ENCODE measurements around the gene STIMATE. TPM values are rescaled to one million over a fixed set of nuclear protein-coding genes. Genes with fewer than 3 reads are reported as not detected.

Gene STIMATE
- polyA plus RNA-seq, 1 donor from 2014 or later: 14.6 TPM

DNA sequence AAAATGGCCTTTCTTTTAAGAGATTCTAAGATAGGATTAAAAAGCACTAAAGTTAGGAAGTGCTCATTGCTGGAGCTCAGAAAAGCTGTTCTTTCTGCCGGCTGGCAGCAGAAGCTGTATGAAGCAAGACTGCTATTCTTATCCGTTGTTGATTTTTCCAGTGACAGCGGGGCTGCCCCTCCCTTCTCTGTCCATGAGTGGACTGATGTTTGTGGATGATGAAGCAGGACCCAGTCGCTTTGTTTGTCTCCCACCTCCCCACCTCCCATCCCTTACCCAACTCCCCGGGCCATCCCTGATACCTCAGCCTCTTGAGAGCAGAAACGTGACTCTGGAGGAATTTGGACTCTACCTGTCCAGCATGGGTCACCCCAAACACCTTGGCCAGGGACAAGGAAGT, 52.2 kb downstream of the STIMATE start:
- Histone ChIP-seq H3K27ac (ENCODE audit: low read length) (no peak overlapping the region), H2AFZ (ENCODE audit: low read depth, low read length) (no peak overlapping the region), H4K20me1 (ENCODE audit: insufficient read depth) (no peaks in the 10 kb centered on the region), H3F3A (ENCODE audit: insufficient read depth, low read length, poor library complexity, severe bottlenecking) (no peaks in the 10 kb centered on the region), H3K36me3 (ENCODE audit: insufficient read depth, low read length) (no peaks in the 10 kb centered on the region), H3K9ac (ENCODE audit: low read length) (no peak overlapping the region), H3K4me3 (ENCODE audit: low read length) (no peak overlapping the region), H3K9me2 (ENCODE audit: insufficient read depth, low read length) (no peaks in the 10 kb centered on the region), H3K27me3 (ENCODE audit: insufficient read depth, low read depth, low read length) (no peaks in the 10 kb centered on the region), H3K9me3 (ENCODE audit: low read length) (no peaks in the 10 kb centered on the region), H3K79me2 (replicated peaks; ENCODE audit: insufficient read depth, low read length) (no peaks in the 10 kb centered on the region), H3K4me2 (ENCODE audit: low read length) (no peak overlapping the region)
- TF ChIP-seq EZH2 (IDR thresholded peaks at IDR 0.05; ENCODE audit: borderline replicate concordance, insufficient read depth, low read length, poor library complexity, severe bottlenecking): no peak
- TF ChIP-seq, protein P1, sequence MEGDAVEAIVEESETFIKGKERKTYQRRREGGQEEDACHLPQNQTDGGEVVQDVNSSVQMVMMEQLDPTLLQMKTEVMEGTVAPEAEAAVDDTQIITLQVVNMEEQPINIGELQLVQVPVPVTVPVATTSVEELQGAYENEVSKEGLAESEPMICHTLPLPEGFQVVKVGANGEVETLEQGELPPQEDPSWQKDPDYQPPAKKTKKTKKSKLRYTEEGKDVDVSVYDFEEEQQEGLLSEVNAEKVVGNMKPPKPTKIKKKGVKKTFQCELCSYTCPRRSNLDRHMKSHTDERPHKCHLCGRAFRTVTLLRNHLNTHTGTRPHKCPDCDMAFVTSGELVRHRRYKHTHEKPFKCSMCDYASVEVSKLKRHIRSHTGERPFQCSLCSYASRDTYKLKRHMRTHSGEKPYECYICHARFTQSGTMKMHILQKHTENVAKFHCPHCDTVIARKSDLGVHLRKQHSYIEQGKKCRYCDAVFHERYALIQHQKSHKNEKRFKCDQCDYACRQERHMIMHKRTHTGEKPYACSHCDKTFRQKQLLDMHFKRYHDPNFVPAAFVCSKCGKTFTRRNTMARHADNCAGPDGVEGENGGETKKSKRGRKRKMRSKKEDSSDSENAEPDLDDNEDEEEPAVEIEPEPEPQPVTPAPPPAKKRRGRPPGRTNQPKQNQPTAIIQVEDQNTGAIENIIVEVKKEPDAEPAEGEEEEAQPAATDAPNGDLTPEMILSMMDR (IDR thresholded peaks at IDR 0.05; ENCODE audit: poor library complexity, severe bottlenecking): no peak
- no peak for TF ChIP-seq RAD21 (conservative IDR thresholded peaks at IDR 0.05)
- TF ChIP-seq MXI1 (conservative IDR thresholded peaks at IDR 0.05; ENCODE audit: poor library complexity, severe bottlenecking): no peak
- TF ChIP-seq, protein P2, sequence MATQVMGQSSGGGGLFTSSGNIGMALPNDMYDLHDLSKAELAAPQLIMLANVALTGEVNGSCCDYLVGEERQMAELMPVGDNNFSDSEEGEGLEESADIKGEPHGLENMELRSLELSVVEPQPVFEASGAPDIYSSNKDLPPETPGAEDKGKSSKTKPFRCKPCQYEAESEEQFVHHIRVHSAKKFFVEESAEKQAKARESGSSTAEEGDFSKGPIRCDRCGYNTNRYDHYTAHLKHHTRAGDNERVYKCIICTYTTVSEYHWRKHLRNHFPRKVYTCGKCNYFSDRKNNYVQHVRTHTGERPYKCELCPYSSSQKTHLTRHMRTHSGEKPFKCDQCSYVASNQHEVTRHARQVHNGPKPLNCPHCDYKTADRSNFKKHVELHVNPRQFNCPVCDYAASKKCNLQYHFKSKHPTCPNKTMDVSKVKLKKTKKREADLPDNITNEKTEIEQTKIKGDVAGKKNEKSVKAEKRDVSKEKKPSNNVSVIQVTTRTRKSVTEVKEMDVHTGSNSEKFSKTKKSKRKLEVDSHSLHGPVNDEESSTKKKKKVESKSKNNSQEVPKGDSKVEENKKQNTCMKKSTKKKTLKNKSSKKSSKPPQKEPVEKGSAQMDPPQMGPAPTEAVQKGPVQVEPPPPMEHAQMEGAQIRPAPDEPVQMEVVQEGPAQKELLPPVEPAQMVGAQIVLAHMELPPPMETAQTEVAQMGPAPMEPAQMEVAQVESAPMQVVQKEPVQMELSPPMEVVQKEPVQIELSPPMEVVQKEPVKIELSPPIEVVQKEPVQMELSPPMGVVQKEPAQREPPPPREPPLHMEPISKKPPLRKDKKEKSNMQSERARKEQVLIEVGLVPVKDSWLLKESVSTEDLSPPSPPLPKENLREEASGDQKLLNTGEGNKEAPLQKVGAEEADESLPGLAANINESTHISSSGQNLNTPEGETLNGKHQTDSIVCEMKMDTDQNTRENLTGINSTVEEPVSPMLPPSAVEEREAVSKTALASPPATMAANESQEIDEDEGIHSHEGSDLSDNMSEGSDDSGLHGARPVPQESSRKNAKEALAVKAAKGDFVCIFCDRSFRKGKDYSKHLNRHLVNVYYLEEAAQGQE (IDR thresholded peaks at IDR 0.05; ENCODE audit: borderline replicate concordance): no peak
- TF ChIP-seq EP300 (conservative IDR thresholded peaks at IDR 0.05; ENCODE audit: poor library complexity, severe bottlenecking): no peak
- TF ChIP-seq POLR2AphosphoS5 (IDR thresholded peaks at IDR 0.05): no peak
- no peak for TF ChIP-seq TAF1 (IDR thresholded peaks at IDR 0.05; ENCODE audit: low read depth)
- TF ChIP-seq SMC3 (conservative IDR thresholded peaks at IDR 0.05; ENCODE audit: poor library complexity): no peak

DNA sequence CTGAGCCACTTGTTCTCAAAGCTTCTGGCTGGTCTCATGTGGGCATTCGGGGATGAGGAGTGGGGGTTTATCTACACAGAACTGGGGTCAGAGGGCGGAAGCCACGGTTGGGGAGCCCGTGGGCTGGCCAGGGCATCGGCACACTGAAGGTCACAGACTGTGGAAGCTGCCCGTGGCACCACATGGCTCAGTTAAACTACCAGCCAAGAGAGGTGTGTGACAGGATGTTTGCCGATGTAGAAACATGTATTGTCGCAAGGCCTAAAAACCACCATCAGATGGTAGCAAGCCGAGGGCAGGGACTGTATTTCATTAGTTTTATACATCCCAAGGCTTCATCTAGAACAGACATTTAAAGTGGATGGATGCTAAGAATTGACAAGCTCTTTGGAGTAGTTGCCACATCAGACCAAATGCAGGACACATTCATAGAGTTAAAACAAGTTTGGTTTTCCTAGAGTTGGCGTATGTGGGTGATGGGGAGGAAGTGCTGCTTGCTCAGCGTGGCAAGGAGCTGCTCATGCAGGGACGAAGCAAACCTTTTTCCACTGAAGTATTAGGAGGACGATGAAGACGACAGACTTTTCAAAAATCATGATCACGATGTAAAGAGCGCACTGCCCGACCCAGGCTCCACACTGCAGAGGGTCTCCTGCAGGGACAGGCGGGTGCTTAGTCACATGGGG, 52.9 kb downstream of the STIMATE start:
- Histone ChIP-seq H3K9me2 (ENCODE audit: insufficient read depth, low read length) (no peaks in the 10 kb centered on the region), H3K9me3 (ENCODE audit: low read length) (no peaks in the 10 kb centered on the region), H3K9ac (ENCODE audit: low read length) (no peak overlapping the region), H3K79me2 (replicated peaks; ENCODE audit: insufficient read depth, low read length) (no peaks in the 10 kb centered on the region), H3K27ac (ENCODE audit: low read length) (no peak overlapping the region), H2AFZ (ENCODE audit: low read depth, low read length) (no peak overlapping the region), H3K4me2 (ENCODE audit: low read length) (no peak overlapping the region), H3K27me3 (ENCODE audit: insufficient read depth, low read depth, low read length) (no peaks in the 10 kb centered on the region), H4K20me1 (ENCODE audit: insufficient read depth) (no peaks in the 10 kb centered on the region), H3K4me3 (ENCODE audit: low read length) (no peak overlapping the region), H3K36me3 (ENCODE audit: insufficient read depth, low read length) (no peaks in the 10 kb centered on the region), H3F3A (ENCODE audit: insufficient read depth, low read length, poor library complexity, severe bottlenecking) (no peaks in the 10 kb centered on the region)
- TF ChIP-seq MXI1 (conservative IDR thresholded peaks at IDR 0.05; ENCODE audit: poor library complexity, severe bottlenecking) (no peak), SMC3 (conservative IDR thresholded peaks at IDR 0.05; ENCODE audit: poor library complexity) (no peak), EZH2 (IDR thresholded peaks at IDR 0.05; ENCODE audit: borderline replicate concordance, insufficient read depth, low read length, poor library complexity, severe bottlenecking) (no peak), EP300 (conservative IDR thresholded peaks at IDR 0.05; ENCODE audit: poor library complexity, severe bottlenecking) (no peak), POLR2AphosphoS5 (IDR thresholded peaks at IDR 0.05) (no peak), RAD21 (conservative IDR thresholded peaks at IDR 0.05) (no peak), TAF1 (IDR thresholded peaks at IDR 0.05; ENCODE audit: low read depth) (no peak)
- TF ChIP-seq, protein P2 (IDR thresholded peaks at IDR 0.05; ENCODE audit: borderline replicate concordance): no peak
- TF ChIP-seq, protein P1 (IDR thresholded peaks at IDR 0.05; ENCODE audit: poor library complexity, severe bottlenecking): no peak

All from neural cell (in vitro differentiated cells).